Peyer's patch (tissue), 4 donors: ENCODE data around the gene RIC8B.

Experiments
- POLR2A ChIP-seq, 2 donors: fragments of 450-650 bp; IDR thresholded peaks; one replicate each; pipeline ENCODE4 v1.5.1; 2017; ENCODE audit warnings: antibody characterized with exemption in 2 of 2, mild to moderate bottlenecking in 2 of 2, moderate library complexity in 2 of 2
- TF ChIP-seq, protein P1 (sequence below), 6 experiments: fragments of 450-650 bp in 4 of 6; fragments of 200-600 bp in 2 of 6; sonication (generic) in 1 of 6; IDR thresholded peaks; one replicate each; pipeline ENCODE4 v1.5.1; 2017 to 2019; ENCODE audit warnings: antibody characterized with exemption in 6 of 6, mild to moderate bottlenecking in 3 of 6, moderate library complexity in 1 of 6

DNA sequence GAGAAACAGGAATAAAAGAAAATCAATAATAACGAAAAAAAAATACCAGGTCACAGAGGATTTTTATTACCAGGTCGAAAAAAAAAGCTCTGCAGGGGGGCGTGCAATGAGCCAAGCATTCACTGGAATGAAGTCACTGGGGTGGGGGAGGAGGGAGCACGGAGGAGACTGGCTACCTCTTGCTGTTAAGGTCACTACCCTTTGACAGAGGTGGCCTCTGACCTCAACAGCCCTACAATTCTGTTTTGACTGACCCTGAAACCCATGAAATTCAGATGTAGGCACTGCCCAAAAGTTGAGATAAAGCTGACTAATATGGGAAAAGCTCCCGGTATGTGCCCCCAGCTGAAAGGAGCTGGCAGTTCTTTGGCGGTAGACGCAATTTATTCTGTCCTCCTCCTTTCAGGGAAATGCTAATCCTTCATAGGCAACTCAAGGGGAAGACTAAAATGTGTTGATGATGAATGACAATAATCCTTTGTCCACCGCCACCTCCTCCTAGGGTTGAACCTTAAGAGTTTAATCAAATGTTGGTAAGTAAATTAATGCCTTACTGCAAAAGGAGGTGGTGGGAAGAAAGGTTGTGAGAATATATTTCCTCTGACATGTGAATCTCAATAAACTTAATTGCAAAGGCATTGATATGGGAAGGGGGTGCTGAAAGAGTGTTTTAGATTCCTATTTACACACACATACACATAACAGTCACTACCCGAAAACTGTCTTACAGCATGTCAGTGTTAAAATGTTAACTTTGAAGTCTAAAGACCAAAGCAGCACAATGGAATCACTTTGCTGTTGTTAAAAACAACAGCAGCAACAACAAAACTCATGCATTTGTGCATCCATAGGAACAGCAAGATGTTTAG is 6.3 kb upstream of the RIC8B start:
- TF ChIP-seq, protein P1, sequence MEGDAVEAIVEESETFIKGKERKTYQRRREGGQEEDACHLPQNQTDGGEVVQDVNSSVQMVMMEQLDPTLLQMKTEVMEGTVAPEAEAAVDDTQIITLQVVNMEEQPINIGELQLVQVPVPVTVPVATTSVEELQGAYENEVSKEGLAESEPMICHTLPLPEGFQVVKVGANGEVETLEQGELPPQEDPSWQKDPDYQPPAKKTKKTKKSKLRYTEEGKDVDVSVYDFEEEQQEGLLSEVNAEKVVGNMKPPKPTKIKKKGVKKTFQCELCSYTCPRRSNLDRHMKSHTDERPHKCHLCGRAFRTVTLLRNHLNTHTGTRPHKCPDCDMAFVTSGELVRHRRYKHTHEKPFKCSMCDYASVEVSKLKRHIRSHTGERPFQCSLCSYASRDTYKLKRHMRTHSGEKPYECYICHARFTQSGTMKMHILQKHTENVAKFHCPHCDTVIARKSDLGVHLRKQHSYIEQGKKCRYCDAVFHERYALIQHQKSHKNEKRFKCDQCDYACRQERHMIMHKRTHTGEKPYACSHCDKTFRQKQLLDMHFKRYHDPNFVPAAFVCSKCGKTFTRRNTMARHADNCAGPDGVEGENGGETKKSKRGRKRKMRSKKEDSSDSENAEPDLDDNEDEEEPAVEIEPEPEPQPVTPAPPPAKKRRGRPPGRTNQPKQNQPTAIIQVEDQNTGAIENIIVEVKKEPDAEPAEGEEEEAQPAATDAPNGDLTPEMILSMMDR (IDR thresholded peaks at IDR 0.05) = no peak
- TF ChIP-seq POLR2A (IDR thresholded peaks at IDR 0.05) = no peak
